ENCODE measurements around the gene SFI1.
A peak's percentile ranks its signal among the peaks of the same experiment; 100 is the strongest.

SFI1 gene

DNA sequence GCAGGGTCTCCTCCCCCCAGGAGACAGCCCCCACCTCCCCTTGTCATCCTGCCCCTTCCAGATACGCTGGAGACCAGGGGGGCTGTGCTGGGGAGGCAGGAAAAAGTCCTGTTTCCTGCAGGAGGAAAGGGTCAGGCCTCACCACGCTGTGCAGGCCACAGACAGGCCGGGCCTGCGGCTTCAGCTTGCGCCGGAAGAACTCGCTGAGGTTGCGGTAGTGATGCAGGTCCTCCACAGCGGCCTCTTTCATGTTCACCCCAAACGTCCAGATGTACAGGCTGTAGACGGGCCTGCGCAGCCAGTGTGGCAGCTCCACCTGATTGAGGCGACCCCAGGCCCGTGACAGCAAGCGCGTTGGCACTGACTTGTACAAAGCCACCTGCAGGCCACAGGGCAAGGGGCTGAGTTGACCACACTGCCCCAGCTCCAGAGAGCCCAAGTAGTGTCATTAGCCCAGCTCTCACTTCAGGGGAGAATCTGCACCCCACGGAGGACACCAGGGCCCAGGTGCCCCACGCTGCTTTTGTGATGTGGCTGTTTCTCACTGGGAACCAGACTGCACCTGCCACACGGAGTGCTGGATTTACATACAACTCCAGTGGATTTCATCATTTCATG lies 125.3 kb downstream of the SFI1 start:
- DNase-seq: no peak

DNA sequence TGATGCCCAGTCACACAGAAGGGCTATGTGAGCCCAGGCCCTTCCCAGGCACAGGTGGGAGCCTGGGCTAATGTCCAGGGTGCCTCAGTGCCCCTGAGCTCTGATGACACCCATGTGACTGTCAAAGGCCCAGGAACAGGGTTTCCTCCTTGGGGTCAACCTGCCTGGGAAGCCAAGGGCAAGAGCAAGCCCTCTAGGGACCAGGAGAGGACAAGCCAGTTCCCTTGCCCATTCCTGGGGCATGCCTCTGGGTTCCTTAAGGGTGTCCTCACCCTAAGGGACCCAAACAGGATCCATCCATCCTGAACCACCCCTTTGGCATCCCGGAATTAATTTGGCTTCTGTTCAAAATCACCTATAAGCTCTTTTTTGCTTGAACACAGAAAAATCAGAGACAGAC lies 126.6 kb downstream of the SFI1 start:
- DNase-seq: no peak

DNA sequence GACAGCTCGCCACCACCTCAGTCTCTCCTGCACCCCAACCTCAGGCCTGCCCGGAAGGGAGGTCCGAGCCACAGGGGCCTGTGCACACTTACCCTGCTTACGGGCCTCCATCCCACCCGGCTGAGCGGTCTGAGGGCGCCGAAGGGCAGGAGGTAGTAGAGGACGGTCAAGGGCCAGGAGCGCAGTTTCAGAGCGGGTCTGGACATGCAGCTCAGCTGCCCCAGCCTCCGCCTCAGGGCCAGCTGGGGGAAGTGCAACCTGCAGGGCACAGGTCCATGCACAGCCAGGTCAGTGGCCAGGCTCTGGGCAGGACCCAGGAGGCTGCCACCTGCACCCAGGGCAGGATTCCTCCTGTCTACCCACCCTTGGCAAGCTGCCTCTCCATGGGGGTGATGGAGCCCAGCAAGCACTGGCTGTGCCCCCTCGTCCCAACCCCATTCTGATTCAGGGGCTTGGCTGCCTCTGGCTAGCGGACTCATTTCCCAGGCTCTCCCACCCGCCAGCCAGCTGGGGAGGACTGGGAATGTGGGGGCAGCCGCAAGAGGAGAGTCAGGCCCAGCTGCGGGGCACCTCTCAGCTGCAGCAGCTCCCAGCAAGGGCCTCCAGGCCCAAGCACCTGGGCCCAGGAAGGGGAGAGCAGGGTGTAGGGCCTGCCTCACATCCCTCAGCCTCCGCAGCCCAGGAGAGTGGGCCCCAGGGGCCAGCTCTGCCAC lies 127.4 kb downstream of the SFI1 start:
- no peak for DNase-seq

DNA sequence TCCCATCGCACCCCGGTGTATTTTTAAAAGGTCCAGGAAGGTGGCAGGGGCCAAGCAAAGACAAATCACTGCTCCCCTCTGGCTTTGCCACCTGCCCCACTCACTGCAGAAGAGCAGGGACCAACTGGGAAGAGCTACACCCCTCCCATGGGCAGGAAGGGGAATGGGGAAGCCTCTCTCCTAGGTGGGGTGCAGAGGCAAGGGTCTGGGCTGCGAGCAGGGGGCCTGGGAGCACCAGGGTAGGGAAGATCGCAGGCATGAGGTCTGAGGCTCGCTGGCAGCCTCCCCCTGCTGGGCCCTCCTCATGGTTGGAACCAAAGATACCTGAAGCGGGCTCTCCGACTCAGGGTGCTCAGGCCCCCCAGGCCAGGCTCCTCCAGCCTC lies 128.9 kb downstream of the SFI1 start:
- DNase-seq: no peak

DNA sequence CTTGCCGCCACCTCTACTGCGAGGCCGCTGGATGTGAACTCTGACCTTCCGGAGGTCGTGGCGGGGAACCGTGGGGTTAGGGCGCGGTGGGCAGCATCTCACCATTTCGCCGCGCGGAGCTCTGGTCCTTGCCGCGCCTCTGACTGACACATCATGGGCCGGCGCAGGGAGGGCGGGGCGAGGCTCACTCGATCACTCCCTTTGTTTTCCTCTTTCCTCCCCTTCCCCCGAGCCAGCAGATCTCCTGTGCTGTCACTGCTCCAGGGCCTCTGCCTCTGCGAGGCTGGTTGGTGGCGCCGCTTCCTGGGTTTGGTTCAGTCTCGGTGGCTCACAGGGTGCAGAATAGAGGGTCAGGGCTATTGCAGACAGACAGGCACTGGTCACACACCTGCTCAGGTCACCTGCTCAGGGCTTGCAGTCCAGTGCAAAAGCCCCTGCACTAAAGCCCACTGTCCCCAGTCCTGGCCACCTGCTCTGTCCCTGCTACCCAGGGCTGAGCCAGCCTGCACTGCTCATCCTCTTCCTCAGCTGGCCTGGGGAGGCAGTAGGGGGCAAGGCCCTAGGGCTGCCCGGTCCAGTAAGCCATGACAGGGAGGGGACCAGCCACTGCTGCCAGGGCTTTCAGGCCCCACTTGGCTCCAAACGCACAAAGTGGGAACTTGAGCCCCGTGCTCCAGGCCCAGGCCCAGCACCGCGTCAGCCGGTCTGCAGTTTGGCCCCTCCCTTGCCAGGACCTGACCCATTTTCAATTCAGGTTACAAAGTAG lies 129.5 kb downstream of the SFI1 start:
- DNase-seq: no peak

DNA sequence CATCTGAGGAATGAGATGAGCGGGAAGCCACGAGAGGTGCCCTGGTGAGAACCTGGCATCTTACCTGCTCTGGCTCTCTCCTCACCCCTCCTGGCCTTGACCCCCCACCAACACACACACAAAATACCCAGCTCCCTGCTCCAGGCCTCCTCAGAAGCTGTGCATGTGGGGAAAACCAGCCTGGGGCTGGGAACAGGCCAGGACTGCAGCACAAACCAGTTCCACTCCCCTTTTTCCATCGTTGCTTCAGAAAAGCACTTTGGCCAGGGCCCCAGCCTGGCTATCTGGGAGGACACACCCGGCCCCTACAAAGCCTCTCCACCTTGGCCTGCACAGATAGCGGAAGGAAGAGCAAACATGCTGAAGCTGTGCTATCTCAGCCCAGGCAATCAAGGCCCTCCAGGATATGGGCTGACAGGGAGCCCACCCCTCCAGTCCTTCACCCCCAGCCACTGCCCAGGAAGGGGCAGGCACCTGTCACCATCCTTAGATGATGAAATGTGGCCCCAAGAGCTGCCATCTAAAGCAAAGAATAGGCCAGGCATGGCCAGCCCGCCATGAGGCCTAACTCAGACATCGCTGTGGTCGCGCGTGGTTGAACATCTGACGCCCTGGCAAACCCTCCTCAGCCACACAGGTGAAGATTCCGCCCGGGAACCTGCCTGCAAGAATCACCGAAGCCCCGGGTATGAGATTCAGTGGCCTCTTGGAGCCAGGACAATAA lies 130.3 kb downstream of the SFI1 start:
- no peak for DNase-seq

DNA sequence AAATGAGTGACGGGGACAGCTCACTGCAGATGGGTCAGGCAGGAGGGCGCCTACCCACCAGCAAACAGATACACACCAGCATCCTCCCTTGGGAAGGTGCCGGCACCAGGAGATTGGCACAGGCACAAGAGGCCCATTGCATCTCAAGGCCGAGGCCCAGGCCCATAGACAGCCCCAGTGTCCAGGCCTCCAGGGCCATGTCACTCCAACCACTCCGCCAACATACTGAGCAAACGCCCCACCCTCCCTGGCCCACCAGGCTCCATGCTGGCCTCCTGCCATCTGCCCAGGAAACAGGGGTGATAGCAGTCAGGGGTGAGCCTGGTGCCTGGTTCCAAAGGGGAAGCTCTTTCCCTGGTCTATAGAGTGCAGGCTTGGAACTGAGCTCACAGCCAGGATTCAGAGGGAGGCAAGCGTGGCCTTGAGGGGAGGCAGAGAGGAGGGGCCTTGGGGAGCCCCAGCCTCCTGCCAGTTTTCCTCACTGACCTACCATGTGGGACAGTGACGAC lies 130.9 kb downstream of the SFI1 start:
- no peak for DNase-seq

DNA sequence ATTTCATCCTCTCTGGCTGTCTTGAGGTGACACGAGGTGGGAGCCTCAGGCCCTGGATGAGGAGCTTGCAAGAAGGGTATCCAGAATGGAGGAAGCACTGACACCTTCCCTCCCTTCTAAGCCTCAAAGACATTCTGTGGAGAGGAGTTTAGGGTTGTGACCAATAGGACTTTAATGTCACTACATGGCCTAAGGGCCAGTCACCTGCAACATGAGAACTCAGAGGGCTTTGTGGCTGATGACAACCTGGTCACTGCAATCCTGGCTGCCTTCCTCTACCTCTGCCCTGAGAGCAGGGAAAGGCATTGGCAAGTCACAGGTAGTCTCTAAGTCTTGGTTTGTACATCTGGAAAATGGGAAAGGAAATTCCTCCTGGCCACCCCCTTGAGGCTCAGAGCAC lies 132.0 kb downstream of the SFI1 start:
- DNase-seq: no peak

DNA sequence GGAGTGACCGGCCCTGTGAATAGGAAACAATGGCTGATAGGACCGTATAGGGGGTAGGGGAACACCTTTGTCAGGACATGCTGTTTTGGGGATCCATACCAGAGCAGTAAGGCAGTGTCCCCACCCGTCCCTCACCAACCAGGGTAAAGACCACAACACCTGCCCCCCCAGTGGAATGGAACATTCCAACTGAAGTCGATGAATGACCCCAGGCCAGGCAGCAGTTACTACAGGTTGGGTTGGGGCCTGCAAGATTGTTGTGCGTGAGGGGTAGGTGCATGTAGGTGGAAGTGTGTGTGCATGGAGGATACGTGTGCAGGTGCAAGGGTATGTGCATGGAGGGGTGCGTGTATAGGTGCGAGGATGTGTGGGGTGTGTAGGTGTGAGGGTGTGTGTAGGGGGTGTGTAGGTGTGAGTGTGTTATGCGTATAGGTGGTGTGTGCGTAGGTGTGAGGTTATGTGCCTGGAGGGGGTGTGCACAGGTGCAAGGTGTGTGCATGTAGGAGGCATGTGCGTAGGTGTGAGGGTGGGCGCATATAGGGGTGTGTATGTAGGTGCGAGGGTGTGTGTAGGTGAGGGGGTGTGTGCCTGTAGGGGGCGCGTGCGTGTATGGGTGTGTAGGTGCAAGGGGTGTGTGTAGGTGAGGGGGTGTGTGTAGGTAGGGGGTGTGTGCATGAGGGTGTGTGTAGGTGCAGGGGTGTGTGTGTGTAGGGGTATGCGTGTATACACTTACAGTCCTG lies 132.8 kb downstream of the SFI1 start:
- DNase-seq: no peak

DNA sequence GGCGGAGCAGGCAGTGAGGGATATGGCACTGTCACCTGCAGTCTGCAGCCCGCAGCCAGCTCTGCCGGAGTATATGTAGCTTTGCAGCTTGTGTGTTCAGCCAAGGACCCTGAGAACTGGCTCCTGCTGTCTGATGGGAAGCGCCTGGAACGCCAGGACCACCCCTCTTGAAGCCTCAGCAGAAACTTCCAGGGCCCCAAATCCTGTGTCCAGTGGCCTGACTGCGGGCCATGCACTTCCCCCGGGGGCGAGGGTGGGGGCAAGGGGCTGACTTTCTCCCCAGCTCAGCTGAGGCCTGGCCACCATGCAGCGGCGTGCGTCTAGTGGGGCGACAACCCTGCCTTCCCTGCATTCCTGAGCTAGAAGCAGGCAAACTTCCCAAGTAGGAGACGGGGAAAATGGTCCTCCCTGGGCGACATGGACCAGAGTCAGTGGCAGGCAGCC lies 133.4 kb downstream of the SFI1 start:
- no peak for DNase-seq

DNA sequence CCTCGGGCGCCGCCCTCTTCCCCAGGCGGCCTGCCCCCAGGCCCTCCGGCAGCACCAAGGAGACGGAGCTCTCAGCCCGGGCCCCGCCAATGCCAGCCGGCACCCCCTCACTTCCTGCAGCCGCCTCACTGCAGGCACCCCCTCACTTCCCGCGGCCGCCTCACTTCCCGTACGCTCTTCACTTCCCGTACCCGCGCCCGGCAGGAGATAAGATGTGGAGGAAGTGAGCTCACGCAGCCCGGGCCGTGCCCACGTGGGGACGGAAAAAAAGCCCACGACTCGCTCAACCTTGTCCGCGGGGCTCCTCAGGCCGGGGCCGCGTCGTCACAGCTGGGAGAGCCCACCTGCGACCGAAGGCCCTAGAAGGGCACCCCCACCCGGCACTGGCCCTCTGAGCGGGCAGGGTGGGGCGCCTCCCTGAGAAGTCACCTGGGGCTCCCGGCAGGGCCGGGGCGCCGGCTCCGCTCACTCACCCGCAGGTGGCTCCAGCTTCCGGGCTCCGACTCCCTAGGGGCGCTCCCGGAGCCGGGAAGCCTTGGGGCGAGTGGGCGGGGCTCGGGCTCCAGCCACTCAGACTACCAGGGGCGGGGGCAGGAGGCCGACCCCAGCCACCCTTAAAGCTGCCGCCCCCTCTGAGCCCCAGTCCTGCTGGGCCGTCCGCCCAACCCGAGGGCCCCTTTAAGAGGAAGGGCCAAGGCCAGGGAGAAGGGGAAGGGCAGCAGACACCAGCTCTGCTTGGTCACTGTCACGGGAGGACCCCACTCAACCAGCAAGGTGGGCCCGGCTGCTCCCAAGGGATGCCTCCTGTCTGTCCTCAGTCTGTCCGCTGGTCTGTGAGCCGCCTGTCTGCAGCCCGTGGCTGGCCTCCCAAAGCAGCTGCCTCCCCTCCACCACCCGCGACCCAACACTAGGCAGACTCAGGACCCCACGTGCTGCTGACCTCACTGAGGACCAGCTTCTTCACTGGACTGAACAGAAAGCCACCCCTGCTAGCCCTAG lies 134.3 kb downstream of the SFI1 start:
- peak; percentile 49 to 73 for DNase-seq

DNA sequence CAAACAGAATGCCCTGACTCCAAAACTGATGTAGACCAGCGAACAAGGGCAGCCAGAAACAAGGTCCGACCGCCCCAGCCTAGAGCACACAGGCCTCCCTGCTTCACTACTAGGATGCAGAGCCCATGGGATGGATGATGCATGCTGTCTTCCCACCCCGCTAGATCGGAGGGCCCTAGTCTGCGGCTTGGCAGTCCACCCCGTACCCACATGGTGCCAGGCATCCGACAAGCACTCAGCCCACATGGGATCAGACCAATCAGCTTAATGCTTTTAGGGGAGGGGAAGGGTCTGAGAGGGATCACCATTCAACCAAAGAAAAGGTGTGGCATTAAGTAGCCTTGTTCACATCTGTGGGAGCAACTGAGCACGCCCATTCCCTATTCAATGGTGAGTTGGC lies 135.1 kb downstream of the SFI1 start:
- no peak for DNase-seq

DNA sequence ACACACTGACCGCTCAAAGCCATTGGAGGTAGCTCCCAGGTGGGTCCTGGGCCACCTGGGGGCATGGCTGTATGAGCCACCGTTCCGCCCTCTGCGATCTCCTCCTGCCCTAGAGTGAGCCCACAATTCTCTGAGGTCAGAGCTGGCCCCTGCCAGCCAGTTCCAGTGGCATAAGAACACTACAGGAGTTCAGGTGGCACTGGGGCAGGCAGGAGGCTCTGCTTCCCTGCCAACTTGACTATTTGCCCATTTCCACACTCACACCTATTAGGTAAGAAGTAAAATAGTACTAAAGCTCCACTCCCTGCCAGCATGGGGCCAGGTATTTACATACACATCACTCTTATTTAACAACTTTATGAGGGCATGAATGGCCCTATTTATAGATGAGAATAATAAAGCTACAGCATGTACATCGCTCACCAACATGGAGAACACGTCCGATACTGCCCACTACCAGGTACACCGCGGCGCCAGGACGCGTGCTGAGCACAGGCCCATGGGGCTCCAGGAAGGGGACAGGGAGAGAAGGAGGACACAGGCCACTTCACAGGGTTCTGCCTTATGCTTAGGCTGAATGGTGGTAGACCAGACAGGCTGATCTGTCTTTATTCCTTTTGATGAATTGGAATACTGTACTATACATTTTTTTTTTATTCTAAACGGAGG lies 139.4 kb downstream of the SFI1 start:
- no peak for DNase-seq

DNA sequence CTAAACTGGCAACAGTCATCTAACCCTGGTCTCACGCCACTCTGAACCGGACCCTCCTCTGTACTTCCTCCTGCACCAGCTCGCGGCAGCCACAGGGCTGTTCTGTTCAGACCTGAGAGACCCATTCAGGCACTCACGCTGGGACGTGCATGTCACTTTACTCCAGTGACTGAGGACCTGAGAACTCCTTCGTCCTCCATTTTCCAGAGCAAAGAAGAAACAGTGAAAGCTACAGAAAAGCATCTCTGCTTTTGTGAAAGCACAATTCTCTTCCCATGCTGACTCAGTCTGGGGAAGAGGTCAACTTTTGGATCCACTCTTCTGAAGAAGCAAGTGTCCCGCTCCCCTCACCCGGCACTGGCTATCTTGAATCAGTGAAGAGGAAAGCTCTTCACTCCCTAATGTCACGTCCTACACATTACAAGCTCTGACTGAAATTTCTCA lies 141.1 kb downstream of the SFI1 start:
- DNase-seq: no peak

DNA sequence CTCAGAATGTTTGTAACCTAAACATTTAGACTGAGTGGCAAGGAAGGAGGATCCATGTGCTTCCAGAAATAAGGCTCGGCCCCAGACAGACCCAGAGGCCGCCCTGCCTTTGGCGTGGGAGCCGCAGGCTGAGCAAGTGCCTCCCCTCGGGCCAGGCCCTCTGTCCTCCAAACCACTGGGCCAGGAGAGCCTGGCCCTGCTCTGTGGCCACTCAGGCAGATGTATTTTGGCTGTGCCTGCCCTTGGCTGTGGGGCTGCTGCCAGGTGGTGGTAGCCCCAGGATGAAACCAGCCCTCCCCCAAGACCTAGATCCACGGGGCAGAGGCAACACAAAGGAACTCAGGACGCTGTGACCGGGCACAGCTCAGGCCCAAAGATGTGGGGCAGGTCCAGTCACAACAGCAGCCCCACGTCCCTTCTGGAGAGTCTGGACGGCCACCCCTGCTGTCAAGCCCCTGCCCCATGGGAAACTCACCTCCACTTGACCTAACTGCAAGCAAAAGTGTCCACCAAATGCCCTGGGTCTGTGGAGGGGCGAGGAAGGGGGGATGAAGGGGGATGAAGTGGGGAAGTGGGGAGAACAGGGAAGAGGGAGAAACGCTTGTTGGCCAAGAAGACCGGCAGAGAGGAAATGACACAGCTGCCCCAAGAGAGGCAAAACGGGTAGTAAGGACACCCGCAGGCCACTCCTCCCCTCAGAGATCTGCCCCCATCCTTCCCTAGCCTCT lies 141.7 kb downstream of the SFI1 start:
- DNase-seq: peak; percentile 32 to 69

DNA sequence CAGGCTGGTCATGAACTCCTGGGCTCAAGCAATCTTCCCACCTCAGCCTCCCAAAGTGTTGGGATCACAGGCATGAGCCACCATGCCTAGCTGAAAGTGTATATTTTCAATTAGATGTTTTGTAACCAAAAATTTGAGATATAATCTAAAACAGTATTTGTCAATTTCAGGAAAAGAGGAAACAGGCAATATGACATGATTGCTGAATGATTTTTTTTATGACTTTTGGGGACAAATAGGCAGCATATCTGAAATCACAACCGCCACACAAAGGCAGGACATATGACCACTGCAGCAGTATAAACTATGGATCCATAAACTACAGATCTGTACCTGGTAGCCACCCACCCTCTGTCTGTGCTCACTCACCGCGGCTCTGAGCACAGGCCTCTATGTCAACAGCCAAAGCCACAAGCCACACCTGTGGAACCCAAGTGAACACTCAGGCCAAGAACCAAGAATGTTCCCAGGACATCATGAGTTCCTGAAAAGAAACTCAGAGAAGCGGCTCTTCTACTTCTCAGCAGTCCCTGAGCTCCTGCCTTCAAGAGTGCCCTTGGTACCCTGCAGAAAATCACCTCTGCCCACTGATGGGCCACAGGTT lies 143.2 kb downstream of the SFI1 start:
- DNase-seq: no peak

DNA sequence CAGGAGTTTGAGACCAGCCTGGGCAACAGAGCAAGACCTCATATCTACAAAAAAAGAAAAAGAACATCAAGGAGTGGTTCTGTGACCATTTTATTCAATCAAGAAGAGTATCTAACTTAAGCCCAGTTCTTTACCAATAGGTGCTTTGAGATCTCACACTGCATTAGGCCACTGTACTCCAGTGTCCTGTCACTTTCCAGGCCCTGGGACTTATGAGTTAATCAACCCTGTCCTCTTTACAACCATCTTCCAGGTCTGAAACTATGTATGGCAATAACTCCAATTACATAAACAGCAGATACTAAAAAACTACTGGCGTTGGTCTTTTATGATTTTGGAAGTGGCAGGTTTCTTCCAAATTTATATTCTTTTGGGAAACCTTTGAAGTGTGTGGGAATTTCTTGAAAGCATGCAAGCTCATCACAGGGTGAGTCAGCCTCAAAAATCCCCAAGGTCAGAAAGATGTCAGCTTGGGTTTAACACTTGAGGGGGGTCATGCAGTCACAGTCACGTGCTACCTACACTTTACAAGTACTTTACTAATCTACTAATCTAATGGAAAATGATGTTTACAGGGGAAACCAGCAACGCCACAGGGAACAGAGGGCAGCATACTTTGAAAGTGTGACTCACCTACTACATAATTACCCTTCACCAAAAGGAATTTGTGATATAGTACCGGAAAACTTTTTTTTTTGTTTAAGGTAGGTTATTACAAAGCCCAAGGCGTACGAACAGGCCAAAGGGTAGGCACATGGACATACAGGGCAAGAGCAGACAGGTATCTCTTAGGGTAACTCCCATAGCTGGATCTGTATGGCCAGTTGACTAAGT lies 150.1 kb downstream of the SFI1 start:
- DNase-seq: no peak

DNA sequence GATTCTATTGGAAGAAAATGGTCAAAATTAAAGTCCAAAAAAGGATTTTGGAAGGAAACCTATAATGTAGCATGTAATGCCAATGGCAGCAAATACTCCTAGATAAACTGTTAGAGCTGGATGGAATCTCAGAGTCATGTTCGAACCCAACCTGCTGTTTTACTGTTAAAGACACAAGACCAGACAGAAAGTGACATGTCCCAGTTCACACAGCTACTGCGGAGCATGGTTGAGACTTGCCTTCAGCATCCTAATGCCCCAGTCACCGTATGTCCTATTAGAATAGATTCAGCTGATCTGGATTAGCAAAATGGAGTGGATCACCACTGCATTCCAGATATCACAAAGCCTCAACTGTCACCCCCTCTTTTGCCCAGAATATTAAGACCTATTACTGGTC lies 150.7 kb downstream of the SFI1 start:
- no peak for DNase-seq

All from bone marrow (tissue), 2 donors.